Measurements from ENCODE around the gene USP48.

Gene USP48

GRCh38 chr1:21703318-21703963, 79.5 kb downstream of the USP48 start:
- no peak overlapping the region for H3K4me3 ChIP-seq (replicated peaks; ENCODE audit: low read depth, low read length)
- peak; percentile 44 for TF ChIP-seq CTCF (IDR thresholded peaks at IDR 0.05; ENCODE audit: low read depth, low read length, missing control alignments)
- no peak for DNase-seq (ENCODE audit: extremely low read depth, low read depth)

GRCh38 chr1:21702780-21703179, 80.2 kb downstream of the USP48 start:
- no peak overlapping the region for H3K4me3 ChIP-seq (replicated peaks; ENCODE audit: low read depth, low read length)
- no peak for DNase-seq (ENCODE audit: extremely low read depth, low read depth)
- no peak for TF ChIP-seq CTCF (IDR thresholded peaks at IDR 0.05; ENCODE audit: low read depth, low read length, missing control alignments)

DNA sequence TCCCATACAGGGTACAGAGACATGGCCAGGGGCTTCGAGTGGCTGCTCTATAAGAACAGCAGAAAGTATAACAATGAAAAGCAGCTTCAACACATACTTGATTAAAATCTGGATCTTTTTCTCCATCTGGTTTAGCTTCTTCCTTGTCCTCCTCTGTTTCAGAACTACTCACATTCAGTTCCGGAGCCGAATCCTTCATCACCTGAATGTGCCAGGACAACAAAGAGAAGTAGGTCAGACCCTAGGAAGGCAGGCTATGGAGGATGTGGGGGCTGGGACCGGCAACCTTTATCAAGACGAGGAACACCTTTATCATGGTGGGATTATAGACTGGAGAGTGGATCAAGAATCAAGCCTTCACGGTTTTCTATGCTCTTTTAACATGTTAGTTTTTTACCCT, 81.5 kb downstream of the USP48 start:
- TF ChIP-seq CTCF (IDR thresholded peaks at IDR 0.05; ENCODE audit: low read depth, low read length, missing control alignments): no peak
- DNase-seq (ENCODE audit: extremely low read depth, low read depth): no peak
- H3K4me3 ChIP-seq (replicated peaks; ENCODE audit: low read depth, low read length): no peak overlapping the region

GRCh38 chr1:21700094-21700493, 82.9 kb downstream of the USP48 start:
- DNase-seq (ENCODE audit: extremely low read depth, low read depth): no peak
- no peak for TF ChIP-seq CTCF (IDR thresholded peaks at IDR 0.05; ENCODE audit: low read depth, low read length, missing control alignments)
- H3K4me3 ChIP-seq (replicated peaks; ENCODE audit: low read depth, low read length): no peak overlapping the region

GRCh38 chr1:21696931-21697330, 86.0 kb downstream of the USP48 start:
- TF ChIP-seq CTCF (IDR thresholded peaks at IDR 0.05; ENCODE audit: low read depth, low read length, missing control alignments): no peak
- no peak overlapping the region for H3K4me3 ChIP-seq (replicated peaks; ENCODE audit: low read depth, low read length)
- no peak for DNase-seq (ENCODE audit: extremely low read depth, low read depth)

DNA sequence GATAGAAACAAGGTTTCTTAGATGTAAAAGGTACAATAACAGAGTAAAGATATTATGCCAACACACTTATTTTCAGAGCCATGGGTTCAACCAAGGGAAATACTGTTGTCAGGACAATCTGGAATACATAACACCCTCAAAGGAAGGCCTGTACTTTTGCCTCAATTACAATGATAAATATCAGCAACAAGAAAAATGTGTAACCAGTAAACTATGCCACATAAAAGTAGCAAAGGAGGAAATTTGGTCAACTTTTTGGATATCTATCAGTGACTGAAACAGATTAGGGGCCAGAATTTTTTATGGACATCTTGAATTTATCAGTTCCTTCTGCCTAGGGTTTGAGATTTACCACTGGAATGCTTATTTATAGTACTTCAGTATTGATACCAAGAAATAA, 89.2 kb downstream of the USP48 start:
- DNase-seq (ENCODE audit: extremely low read depth, low read depth): no peak
- H3K4me3 ChIP-seq (replicated peaks; ENCODE audit: low read depth, low read length): no peak overlapping the region
- no peak for TF ChIP-seq CTCF (IDR thresholded peaks at IDR 0.05; ENCODE audit: low read depth, low read length, missing control alignments)

DNA sequence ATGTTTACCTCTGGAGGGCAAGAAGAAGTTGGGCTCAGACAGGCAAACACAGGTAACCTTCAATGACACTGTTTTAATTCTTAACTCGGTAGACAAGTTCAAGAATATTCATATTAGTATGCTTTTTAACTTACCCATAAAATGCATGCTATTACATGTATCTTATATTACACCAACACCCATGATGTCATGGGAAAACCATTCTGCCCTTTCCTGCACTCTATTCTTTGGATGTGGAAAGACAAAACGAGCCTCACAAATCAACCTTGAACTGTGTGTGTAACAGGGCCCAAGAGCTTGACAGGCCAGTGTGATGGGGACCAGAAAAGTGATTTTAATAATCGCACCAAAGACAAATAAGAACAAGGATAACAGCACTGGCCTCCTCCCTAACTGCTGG, 91.2 kb downstream of the USP48 start:
- H3K4me3 ChIP-seq (replicated peaks; ENCODE audit: low read depth, low read length): no peak overlapping the region
- TF ChIP-seq CTCF (IDR thresholded peaks at IDR 0.05; ENCODE audit: low read depth, low read length, missing control alignments): no peak
- no peak for DNase-seq (ENCODE audit: extremely low read depth, low read depth)
